NCI-H2107 (cell line): ENCODE data around the gene JPH3.

ENCODE experiments used
- DNase-seq: peaks from one replicate; lab custom pipeline; 2025; lab: John Stamatoyannopoulos, UW

The JPH3 gene

DNA sequence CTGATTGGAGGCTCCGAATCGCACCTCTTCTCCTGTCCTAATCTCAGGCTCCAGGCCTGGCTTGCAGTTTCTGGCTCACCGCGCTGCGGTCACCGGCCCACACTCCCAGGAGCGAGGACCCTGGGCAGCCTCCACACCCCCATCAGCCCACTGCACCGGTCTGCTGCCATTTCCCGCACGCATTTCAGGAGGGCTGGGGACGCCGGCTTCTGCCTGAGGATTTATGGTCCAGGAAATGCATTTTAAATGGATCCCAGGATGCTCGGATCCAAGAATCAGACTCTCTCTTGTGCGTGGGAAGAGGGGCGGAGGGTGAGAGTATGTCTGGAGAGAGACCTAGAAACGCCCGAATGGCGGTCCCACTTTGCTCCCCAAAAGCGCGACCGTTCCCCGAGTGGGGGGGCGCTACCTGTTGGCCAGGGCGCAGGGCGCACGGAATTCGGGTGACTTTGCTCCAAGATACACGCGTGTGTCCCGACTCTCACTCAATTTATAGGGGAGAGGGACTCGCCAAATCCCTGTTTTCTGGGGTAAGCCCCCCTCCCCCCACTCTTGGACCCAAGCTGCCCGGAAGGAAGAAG lies 817 bp upstream of the JPH3 start:
- DNase-seq: no peak

DNA sequence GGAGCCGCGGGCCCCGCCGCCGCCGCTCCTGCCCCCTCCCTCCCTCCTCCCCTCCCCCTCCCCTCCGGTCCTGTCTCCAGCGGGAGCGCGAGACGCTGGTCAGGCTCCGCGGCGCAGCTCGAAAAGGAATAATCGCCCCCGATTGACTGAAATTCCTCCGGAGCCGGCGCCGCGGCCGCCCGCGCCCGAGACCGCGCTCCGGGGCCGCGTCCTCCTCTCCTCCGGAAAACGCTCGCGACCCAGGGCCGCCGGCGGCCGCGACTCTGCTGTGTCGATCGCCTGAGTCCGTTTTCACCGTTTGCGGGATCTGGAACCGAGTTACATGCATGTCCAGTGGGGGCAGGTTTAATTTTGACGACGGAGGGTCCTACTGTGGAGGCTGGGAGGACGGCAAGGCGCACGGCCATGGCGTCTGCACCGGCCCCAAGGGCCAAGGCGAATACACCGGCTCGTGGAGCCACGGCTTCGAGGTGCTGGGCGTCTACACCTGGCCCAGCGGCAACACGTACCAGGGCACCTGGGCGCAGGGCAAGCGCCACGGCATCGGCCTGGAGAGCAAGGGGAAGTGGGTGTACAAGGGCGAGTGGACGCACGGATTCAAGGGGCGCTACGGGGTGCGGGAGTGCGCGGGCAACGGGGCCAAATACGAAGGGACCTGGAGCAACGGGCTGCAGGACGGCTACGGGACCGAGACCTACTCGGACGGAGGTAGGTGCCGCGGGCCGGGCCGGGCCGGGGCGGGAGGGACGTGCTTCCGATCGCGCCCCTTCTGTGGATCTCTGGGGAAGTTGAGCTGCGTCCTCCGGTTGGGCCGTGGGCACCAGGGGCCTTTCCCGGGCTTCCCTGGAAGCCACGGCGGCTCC lies 744 bp downstream of the JPH3 start:
- no peak for DNase-seq

DNA sequence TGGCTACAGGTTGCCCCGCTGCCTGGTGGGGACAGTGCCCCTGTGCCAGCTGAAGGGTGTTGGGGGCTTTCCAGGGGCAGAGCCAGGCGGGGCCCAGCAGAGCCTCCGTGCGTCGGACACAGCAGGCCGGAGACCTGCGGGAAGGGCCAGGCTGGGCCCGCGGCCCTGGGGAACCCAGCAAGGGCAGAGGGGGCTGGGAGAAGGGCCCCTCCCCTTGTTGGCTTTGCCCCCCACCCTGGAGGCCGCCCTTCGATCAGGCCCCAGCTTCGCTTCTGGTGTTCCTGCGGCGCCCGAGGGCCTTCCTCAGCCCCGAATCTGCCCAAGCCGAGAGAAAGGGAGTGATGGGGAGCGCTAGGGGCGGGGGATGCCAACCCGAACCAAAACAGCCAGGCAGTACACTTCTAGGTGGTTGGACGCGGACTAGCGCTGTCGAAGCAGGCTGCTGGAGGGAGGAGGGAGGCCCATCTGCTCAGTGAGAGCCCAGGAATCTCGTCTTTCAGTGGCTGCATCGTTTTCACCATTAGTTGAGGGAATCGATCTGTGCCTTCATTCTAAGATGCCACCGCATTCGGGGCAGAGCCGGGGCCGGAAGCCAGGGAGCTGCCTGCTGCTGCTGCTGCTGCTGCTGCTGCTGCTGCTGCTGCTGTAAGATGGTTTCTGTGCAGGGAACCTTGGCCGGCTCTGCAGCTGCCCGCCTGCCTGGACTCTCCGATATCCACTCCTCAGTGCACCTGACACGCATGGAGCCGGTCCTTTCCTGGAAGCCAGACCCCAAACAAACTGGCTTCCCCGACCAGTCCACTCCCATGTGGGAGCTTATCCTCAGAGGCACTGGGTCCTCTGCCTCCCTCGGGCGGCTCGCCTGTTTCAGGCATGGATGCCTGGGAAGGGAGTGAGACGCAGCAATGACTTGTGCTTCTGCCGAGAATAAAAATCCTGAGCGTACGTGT lies 1.7 kb downstream of the JPH3 start:
- DNase-seq: no peak

DNA sequence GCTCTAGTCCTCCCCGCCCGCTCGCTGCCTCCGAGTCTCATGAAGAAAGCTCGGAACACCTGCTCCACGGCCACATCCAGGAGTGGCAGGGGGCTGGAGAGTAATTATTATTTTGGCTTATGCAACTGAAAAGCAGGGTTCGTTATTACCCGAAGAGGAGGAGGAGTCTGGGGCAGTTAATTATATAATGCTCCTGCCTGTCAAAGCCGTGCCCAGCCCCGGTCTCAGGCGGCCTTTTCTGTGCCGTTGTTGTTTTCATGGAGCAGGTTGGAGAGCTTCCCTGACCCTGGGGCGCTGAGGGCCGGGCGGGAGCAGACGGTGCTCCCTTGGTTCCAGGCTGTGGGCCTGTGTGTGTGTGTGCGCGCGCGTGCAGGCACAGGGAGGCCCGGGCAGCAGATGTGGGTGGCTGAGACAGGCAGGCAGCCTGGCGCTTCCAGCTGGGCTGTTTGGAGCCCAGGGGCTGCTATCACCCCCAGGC lies 2.4 kb downstream of the JPH3 start:
- no peak for DNase-seq

DNA sequence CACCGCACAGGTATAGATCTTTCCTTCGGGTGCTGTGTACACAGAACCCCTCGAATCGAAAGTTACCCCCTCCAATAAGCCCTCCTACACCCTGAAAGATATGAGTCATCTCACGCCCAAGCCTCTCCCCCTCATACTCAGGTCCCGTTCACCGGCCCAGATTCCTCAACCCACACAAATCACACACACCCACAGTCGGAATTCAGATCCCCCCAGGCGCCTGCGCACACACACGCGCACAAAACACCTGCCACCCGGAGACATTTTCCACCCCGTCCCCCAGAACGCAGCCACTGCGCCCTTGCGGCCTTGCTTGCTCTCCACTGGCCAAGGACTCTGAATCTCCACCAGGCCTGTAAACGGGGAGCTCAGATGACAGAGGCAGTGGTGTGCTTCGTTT lies 4.9 kb downstream of the JPH3 start:
- DNase-seq: no peak

DNA sequence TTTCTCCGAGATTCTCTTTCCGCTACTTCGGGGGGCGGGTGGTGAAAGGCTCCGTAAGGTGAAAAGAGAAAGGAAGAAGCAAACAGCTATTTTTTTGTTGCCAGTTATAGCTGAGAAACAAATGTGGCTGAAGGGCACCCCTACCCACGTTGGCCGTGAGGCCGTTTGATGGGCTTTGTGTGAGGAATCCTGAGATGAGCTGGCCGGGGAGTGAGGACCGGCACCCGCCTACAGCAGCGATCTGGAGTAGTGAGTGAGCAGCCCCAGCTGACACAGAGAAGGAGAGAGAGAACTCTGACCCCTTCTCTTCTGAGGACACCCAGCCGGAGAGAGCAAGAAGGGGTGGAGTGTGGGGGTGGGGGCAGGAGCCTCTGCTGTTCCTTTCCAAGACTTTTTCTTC lies 5.6 kb downstream of the JPH3 start:
- no peak for DNase-seq

DNA sequence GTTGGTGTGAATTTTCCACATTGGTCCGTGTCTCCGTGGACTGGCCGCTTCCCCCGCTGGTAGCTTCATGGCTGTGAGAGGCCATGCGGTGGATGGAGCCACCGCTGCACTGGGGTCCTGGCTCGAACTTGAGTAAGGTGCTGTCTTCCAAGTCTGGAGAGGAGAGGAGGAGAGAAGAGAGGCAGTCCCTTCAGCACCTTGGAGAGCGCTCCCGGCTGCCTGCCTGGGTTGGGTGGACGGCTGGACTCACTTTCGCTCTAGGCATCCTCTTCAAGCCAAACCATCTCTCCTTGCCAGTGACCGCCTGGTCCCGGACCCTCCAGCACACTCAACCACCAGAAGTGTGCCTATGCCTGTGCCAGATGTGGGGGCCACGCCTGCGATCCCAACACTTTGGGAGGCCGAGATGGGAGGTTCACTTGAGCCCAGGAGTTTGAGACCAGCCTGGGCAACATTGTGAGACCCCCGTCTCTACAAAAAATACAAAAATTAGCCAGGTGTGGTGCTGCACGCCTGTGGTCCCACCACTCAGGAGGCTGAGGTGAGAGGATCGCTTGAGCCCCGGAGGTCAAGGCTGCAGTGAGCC lies 6.2 kb downstream of the JPH3 start:
- no peak for DNase-seq

DNA sequence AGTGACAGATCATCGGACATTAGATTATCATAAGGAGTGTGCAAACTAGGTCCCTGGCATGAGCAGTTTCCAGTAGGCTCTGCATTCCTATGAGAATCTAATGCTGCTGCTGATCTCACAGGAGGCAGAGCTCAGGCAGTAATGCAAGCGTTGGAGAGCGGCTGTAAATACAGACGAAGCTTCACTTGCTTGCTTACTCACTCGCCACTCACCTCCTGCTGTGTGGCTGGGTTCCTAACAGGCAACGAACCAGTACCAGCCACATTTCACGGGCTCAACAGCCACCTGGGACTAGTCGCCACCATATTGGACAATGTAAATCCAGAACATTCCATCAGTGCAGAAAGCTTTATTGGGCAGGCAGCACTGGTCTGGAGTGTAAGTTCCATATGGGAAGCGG lies 7.7 kb downstream of the JPH3 start:
- no peak for DNase-seq

DNA sequence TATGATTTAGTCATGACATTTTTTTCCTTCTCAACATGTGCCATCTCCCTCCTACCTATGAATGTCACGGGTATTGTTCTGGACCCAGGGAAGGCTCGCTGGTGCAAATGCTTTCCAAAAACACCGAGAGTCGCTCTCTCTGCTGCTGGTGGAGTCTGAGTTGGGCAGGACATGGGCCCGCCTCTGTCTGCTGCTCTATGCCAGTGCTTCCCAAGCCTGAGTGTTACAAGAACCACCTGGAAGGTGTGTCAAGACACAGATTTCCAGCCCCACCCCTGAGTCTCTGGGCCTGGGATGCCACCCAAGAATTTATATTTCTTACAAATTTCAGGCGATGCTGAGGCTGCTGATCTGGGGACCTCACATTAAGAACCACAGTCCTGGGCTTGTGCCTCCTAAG lies 9.1 kb downstream of the JPH3 start:
- DNase-seq: no peak

DNA sequence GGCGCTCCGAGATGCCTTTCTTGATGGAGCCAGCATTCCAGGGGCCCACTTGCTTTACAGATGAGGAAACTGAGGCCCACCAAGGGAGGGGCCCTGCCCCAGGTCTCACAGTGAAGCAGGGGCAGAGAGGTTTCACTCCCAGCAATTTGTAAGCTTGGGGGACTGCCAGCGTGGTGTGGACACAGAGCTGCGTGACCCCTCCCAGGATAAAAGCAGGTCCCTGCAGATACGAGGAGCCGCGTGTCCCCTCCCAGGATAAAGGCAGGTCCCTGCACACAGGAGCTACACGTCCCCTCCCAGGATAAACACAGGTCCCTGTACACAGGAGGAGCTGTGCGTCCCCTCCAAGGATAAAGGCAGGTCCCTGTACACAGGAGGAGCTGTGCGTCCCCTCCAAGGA lies 11.7 kb downstream of the JPH3 start:
- no peak for DNase-seq

DNA sequence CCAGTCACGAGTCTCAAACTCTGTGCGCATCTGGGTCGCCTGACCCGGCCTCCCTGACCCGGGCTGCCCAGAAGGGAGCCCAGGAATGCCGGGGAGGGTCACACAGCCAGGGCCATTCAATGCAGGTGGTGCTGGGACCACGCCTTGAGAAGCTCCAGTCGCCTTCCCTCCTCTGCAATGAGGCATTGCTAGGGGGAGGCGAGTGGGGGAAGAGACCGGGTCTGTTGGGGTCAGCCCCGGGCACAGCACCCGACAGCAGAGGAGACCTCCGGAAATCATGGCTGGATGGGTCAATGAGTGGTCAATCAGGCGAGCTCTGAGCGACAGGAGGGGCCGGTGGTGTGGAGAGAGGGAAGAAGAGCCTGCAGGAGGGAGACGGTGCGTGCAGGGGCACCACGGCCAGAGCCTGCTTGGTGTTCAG lies 13.3 kb downstream of the JPH3 start:
- no peak for DNase-seq

DNA sequence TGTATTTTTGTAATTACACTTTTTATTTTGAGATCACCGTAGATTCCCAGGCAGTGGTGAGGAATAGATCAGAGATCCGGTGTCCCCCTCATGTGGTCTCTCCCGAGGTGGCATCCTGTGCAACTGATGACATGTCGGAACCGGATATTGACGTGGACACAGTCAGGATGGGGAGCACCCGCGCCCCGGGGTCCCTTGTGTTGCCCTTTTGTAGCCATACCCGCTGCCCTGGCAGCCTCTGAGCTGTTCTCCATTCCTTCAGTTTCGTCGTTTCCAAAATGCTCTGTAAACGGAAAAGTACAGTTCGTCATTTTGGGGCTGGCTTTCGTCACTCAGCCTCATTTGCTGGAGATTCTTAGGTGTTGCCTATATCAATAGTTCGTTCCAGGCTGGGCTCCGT lies 14.2 kb downstream of the JPH3 start:
- DNase-seq: no peak

DNA sequence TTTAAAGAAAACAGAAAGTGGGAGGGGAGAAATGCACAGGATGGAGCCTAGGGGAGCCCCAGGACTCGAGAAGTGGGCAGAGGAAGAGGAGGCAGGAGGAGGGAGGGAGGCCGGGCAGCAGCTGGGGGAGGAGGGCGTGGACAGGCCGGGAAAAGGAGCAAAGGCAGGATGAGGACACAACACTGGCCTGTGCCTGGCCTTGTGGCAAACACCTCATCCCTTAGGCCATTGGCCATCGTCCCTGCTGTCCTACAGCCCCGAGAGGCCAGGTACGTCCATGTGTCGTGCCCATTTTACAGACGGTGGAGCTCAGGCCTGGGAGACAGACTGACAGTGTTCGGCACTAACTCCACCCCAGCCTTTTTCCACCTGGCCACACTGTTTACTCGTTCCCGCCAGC lies 15.9 kb downstream of the JPH3 start:
- no peak for DNase-seq

DNA sequence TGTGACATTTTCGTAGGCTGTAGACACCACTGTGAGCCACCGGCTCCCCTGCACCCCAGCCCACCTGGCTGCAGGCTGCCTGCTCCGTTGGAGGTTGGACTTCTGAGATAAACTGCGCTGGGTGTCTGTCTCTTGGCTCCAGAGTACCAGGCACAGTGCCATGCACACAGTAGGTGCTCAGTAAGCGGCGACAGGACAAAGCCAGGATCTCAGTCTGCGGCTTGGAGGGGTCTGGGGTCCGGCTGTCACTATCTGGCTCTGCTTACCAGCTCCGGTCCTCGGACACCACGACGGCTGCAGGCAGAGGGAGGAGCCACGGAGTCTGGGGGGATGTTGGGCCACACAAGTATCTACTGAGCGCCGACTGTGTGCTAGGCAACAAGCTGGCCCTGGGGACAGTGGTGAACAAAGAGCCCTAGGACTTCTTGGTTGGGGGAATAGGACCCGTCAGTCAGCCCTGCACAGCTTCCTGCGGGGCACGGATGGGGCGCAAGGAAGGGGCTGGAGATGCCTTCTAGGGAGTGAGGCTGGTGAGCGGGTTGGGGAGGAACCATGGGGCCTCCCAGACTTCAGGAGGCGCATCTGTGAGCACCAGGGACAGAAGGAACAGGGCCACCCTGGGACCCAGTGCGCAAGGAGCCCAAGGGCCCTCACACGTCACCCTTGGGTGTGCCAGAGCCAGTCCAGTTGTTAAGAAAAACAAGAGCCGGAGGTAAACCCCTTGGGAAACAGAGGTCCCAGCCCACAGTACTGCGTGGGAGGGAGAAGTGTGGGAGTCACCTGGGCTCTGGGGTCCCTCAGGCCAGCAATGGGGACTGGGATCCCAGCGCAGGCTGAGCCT lies 17.3 kb downstream of the JPH3 start:
- no peak for DNase-seq

DNA sequence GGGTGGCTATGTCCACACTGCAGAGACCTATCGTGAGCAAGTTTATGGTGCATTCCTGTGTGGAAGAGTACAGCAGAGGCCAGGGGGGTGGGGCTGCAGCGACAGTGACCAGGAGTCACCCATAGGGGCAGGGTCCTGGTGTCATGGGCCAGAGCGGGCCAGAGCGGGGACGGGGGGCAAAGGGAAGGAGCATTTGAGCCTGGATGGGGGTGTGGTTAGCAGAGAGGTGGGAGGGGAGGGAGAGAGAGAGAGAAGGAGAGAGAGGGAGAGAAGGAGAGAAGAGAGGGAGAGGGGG lies 17.8 kb downstream of the JPH3 start:
- DNase-seq: no peak

DNA sequence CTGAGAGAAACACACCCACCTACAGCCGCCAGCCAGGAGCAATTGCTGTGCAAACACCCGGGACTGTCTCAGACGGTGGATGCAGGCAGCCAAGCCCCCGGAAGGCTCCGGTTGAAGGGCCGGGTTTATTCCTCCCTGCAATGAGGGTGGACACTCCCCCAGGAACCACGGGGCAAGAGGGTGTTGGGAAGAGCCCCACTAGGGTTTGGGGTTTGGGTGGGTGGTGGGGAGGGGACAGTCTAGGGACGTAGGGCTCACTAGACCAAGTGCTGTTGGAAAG lies 19.2 kb downstream of the JPH3 start:
- no peak for DNase-seq

DNA sequence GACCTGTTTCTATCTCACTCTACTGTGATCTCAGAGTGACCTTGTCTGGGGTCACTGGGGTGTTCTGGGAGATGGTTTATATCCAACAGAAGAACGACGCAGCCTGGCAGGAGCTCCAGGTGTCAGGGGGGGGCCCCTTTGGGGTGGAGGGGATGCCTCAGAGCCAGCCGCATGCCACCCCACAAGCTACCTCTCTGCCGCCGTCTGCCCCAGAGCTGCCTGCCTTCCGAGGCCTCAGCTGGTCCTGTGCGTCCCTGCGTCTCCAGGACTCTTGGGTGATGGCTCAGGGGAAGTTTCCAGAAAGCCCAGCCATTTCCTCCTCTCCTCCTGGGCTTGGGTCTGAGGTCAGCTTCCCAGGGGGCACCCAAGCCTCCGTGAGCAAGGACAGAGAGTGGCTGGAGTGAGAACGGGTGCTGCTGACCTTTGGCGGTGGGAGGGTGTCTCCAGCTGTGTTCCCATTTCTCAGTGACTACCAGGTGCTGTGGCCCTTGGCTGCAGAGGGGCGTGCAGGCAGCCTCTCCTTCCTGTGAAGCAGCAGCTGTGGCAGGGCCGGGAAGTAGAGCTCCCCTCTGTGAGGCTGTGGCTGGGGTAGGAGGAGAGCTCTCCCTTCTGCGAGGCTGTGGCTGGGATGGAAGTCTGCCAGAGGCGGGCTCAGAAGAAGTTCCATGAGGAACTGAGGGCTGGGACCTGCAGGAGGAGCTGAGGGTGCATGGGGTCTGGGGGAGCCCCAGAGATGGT lies 19.8 kb downstream of the JPH3 start:
- DNase-seq: no peak

DNA sequence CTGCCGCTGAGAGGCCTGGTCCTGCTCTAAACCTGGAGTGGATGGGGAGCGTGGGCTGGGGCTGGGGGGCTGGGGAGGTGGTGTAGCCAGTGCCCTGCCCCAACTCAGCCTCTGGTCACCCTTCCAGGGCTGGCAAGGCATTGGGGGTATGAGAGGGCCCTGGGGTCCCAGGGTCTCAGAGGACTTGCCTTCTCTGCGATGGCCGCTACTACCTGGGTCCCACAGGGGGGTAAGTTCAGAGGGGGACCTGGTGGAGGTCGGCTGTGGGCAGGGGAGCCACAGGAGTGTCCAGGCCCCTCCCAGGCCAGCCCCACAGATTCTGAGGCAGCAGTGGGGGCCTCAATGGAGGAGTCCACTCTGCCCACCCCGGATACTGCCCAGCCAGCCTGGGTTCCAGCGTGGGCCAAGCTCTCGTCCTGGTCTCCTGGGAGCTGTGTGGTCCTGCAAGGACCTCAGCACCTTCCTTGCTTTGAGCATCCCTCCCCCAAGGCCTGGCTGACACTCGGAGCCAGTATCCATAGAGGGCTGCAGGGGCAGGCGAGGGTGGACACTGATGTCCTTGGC lies 20.5 kb downstream of the JPH3 start:
- no peak for DNase-seq

DNA sequence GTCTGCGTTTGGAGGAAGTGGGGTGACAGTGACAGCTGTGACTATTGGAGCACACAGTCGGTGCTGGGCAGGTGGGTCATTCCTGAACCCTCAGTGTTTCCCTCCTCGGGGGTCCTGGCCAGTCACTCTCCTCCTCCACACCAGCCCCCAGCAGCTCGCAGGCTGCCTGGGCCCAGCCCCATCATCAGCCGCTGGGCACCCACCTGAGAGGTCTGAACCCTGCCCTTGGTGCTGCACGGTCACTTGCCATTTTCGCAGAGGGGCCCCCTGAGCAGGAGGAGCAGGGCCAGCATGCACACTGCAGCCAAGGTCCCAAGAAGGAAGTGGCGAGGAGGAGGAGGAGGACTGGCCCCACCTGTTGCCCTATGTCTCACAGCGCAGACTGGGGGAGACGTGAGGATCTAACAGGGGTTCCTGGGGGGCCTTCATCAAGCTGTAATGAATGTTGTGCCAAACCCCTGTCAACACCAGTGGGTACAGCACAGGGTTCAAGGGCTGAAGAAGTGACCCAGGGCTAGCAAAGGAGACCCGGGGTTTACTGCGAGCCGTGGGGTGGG lies 23.0 kb downstream of the JPH3 start:
- DNase-seq: no peak

DNA sequence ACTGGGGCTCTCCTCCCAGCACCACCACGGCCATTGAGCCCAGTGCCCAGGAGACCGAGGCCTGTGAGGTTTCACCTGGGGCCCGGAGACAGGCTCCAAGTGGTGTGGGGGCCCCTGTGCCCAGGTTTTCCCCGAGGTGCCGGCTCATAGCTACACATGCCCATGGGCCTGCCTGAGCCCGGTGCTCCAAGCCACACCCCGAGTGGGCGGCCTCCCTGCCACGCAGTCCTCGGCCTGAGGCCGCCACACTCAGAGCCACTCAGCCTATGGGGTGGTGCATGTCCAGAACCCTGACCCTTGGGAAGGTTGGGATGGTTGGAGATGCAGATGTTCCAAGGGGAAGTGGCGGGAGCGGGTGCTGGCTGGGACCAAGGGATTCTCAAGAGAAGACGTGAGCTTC lies 24.1 kb downstream of the JPH3 start:
- DNase-seq: no peak
